ENCODE data around the gene DISP2.
A peak's percentile ranks its signal among the peaks of the same experiment; 100 is the strongest.

DISP2 gene

DNA sequence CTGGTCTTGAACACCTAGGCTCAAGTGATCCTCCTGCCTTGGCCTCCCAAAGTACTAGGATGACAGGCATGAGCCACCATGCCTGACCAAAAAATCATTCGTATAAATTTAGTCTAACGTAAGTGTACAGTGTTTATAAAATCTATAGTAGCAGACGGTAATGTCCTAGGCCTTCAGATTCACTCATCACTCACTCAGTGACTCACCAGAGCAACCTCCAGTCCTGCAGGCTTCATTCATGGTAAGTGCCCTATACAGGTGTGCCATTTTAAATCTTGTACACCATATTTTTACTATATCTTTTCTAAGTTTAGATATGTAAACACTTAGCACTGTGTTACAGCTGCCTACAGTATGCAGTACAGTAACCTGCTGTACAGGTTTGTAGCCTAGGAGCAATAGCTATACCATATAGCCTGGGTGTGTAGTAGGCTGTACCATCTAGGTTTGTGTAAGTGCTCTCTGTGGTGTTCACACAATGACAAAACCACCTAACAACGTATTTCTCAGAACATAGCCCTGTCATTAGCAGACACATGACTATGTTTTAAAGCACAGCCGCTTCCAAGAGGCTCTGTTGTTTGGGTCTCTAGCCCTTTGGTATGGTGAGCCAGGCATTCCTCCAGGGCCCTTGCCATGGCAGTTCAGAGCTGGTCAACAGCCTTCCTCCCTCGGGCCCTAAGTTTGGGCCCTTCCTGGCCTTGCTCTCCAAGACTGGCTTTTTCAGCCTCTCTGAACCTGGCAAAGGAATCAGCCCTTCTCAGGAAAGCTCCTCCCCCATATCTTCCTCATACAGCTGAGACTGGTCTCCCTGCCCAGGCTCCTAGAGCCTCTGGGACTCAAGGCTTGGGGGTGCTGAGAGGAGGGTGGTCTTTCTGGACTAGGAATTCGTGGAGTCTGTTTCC, 15.4 kb upstream of the DISP2 start:
- DNase-seq (ENCODE audit: low read depth), result no peak

GRCh38 chr15:40343512-40343911, 14.5 kb upstream of the DISP2 start:
- peak; percentile 94 for DNase-seq (ENCODE audit: low read depth)

GRCh38 chr15:40344217-40344616, 13.8 kb upstream of the DISP2 start:
- no peak for DNase-seq (ENCODE audit: low read depth)

- DNase-seq (ENCODE audit: low read depth), result no peak
These were observed 13.3 kb upstream of the DISP2 start for GRCh38 chr15:40344631-40345120.

DNA sequence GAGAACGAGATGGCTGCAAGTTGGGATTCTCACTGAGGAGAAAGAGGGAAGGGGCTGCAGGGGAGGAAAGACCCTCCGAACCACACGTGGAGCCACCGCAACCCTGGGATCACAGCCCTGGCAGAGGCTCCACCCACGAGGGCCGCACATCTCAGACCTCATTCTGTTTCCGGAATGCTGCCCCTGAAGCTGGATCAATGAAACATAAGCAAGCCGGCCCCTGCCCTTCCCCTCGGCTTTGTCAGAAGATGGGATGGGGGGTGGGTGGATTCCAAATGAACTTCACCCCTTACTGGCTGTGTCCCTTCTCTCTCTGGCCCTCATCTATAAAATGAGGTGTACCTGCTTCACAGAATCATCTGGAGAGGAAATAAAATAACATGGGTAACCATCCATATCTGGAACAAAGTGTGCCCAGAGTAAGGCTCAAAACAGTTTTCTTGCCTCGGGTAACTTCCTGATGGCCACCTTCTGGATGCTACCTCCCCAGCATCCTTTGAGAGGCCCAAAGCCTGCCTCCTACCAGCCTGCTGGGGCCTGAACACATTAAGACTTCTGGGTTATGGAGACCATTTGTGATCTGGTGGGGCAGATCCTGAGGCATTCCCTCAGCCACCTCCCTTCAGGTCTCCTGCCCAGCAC, 12.7 kb upstream of the DISP2 start:
- no peak for DNase-seq (ENCODE audit: low read depth)

GRCh38 chr15:40345867-40346578, 12.0 kb upstream of the DISP2 start:
- no peak for DNase-seq (ENCODE audit: low read depth)

DNA sequence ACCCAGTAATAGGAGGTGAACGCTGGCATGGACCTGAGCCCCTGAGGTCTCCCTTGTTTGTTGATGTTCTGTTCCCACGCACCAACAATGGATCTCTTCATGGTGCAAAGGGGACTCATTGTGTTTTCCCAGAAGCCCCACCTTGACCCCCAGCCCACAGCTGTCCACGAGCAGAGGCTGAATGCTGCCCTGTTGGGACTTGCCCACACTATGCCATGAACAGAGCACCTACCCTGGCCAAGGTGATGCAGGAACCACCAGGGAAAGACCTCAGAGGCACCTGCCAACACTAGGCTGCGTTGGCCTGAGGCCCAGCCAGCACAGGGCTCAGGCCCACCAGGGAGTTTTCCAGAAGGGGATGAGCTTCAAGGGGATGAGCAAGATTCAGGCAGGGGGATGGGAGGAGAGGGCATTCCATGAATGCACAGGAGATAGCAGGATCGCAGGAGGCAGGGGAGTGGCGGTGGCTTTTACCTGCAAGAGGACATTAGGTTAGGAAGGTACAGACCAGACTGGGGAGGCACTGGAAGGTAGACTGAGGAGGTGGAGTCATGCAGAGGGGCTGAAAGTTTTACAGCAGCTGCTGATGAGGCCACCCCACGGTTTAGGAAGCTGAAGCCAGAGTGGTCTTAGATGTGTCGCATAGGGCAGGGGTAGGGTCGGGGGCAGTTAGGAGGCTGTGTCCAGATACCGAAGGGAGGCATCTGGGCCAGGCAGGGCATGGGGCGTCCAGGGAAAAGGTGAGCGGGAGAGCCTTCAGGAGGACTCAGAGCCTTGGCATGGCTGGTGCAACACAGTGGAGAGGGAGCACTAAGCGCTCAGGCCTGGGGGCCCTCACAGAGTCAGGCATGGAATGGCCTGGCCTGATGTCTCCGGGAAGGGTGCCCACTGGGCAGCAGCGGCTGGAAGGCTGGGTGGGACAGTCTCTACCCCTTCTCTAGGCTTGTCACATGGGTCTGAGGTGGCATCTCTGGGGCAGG, 11.2 kb upstream of the DISP2 start:
- no peak for DNase-seq (ENCODE audit: low read depth)

DNA sequence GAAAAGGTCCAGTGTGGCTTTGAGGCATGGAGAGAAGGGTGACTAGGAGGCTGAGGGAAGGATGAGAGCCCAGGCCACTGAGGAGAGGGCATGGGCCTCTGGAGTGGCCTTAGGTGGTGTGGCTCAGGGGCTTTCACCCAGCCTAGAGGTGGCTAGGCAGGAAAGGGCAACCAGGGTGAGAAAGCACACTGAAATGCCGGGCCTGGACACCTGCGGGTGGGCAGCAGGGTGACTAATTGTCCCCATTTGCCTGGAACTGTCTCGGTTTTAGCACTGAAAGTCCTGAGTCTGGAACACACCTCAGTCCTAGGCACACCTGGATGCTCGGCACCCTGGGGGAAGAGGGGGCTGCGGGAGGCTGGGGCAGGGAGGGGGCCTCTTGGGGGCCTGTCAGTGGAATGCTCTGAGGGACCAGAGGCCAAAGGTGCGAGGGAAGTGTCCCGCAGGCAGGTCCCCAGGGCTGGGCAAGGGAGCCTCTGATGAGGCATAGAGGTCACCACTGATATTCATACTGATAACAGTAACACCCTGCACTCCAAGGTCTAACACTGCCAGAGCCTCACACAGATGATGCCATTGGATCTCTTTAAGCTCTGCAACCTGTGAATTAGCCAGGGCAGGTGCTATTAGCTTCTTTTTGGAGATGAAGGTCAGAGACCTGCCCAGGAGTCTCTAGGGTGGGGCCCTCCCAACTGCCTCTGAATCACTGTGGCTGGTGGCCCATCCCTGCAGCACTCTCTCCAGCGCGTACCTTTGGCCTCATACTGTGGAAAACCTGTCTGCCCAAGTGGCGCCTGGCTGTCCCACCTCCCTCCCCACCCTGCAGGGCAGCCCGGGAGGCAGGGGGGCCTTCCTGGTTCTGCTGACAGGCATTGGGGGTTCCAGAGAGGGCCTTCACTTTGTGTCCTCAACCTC, 10.2 kb upstream of the DISP2 start:
- DNase-seq (ENCODE audit: low read depth), result no peak

GRCh38 chr15:40348474-40348870, 9.5 kb upstream of the DISP2 start:
- no peak for DNase-seq (ENCODE audit: low read depth)

DNA sequence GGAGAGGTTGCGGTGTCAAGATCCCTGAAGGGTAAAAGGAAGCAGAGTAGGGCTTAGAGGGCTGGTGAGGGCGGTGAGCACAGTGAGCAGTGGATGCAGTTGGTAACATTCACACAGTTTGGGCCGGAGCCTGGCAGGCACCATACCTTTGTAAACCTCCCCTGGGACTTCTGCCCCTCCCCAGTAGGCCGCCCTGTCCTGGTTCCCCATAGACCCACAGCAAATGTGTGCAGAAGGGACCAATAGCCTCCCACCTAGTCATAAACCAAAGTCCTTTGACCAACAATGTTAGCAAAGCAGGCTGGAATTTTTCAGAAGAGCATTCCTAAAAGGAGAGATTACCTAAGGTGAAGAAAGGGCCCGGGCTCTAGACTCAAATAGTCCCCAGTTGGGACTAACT, 8.9 kb upstream of the DISP2 start:
- DNase-seq (ENCODE audit: low read depth), result no peak

- no peak for DNase-seq (ENCODE audit: low read depth)
These were observed 5.6 kb upstream of the DISP2 start for GRCh38 chr15:40352281-40352901.

- DNase-seq (ENCODE audit: low read depth), result no peak
These were observed 4.3 kb upstream of the DISP2 start for GRCh38 chr15:40353697-40354096.

- DNase-seq (ENCODE audit: low read depth), result no peak
These were observed 3.4 kb upstream of the DISP2 start for GRCh38 chr15:40354408-40355171.

GRCh38 chr15:40355976-40356585, 1.9 kb upstream of the DISP2 start:
- no peak for DNase-seq (ENCODE audit: low read depth)

GRCh38 chr15:40357246-40357645, 773 bp upstream of the DISP2 start:
- no peak for DNase-seq (ENCODE audit: low read depth)

- DNase-seq (ENCODE audit: low read depth), result no peak
These were observed 693 bp downstream of the DISP2 start for GRCh38 chr15:40358471-40359353.

GRCh38 chr15:40360015-40360414, 2.0 kb downstream of the DISP2 start:
- no peak for DNase-seq (ENCODE audit: low read depth)

GRCh38 chr15:40361640-40362039, 3.6 kb downstream of the DISP2 start:
- no peak for DNase-seq (ENCODE audit: low read depth)
